Measurements from ENCODE around the gene LRRC72. TPM values are rescaled to one million over a fixed set of nuclear protein-coding genes. Genes with fewer than 3 reads are reported as not detected.

The LRRC72 gene
- polyA plus RNA-seq, 1 donor (not counting 4 experiments of a cell fraction or from before 2014, with no cell fraction given): not detected

DNA sequence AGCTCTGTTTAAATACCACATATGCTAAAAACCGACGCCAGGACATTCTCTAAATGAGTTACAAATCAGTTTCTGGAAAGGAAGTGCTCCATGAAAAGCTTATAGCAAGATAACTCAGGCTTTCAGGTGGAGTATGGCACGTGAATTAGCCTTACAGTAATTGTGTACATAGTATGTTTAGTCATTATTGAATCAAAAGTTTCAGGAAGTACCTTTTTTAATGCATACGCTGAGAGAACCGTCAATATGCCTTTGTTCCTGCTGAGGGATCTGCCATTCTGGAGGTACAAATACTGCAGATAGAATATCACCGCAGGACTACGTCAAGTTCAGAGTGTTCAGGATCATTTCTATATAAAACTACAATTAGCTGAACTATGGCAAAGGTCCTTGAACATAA is 73.2 kb downstream of the LRRC72 start:
- Histone ChIP-seq H3K9me1 (ENCODE audit: control insufficient read depth, extremely low read depth, insufficient read depth, low read length) (no peaks in the 10 kb centered on the region), H3K4me1 (ENCODE audit: control insufficient read depth, extremely low read depth, insufficient read depth, low read length) (no peaks in the 10 kb centered on the region), H3K79me2 (ENCODE audit: control insufficient read depth, insufficient read depth, low read length) (no peaks in the 10 kb centered on the region), H3K9ac (ENCODE audit: control insufficient read depth, extremely low read depth, insufficient read depth, low read length) (no peak overlapping the region), H3K4me3 (ENCODE audit: control insufficient read depth in 2 of 3, extremely low read depth in 1 of 3, insufficient read depth in 2 of 3, low read depth in 1 of 3, low read length in 3 of 3) (no peak overlapping the region), H3K4me2 (ENCODE audit: control insufficient read depth, extremely low read depth, insufficient read depth, low read depth, low read length) (no peak overlapping the region), H2AFZ (ENCODE audit: control insufficient read depth, low read length) (no peak overlapping the region), H3K27me3 (ENCODE audit: control insufficient read depth, extremely low read depth, insufficient read depth, low read length) (no peaks in the 10 kb centered on the region), H3K27ac (ENCODE audit: control insufficient read depth, insufficient read depth, low read length) (no peak overlapping the region), H3K36me3 (ENCODE audit: control insufficient read depth in 2 of 2, extremely low read depth in 1 of 2, insufficient read depth in 2 of 2, low read length in 2 of 2) (peaks cover 0 to 6% of the 10 kb centered on the region in 2 experiments), H4K20me1 (ENCODE audit: control insufficient read depth, extremely low read depth, insufficient read depth, low read length) (no peaks in the 10 kb centered on the region), H3K9me3 (ENCODE audit: control insufficient read depth, low read depth, low read length) (no peaks in the 10 kb centered on the region)
- dilution Hi-C loops (cut with MboI; ENCODE audit: extremely low pct_ligation_motif_present, low sequenced_read_pairs): no loop called here
- DNase-seq (ENCODE audit: low read depth, low spot score) (no peak), FAIRE-seq (no peak)
- no peak for TF ChIP-seq EZH2 (IDR thresholded peaks at IDR 0.05; ENCODE audit: low read length)
- TF ChIP-seq, protein P1, sequence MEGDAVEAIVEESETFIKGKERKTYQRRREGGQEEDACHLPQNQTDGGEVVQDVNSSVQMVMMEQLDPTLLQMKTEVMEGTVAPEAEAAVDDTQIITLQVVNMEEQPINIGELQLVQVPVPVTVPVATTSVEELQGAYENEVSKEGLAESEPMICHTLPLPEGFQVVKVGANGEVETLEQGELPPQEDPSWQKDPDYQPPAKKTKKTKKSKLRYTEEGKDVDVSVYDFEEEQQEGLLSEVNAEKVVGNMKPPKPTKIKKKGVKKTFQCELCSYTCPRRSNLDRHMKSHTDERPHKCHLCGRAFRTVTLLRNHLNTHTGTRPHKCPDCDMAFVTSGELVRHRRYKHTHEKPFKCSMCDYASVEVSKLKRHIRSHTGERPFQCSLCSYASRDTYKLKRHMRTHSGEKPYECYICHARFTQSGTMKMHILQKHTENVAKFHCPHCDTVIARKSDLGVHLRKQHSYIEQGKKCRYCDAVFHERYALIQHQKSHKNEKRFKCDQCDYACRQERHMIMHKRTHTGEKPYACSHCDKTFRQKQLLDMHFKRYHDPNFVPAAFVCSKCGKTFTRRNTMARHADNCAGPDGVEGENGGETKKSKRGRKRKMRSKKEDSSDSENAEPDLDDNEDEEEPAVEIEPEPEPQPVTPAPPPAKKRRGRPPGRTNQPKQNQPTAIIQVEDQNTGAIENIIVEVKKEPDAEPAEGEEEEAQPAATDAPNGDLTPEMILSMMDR (optimal IDR thresholded peaks at IDR 0.05 in 1 of 3, IDR thresholded peaks at IDR 0.05 in 1 of 3, conservative IDR thresholded peaks at IDR 0.05 in 1 of 3; ENCODE audit: extremely low read depth in 1 of 3, insufficient read depth in 2 of 3, low read length in 3 of 3): no peak

DNA sequence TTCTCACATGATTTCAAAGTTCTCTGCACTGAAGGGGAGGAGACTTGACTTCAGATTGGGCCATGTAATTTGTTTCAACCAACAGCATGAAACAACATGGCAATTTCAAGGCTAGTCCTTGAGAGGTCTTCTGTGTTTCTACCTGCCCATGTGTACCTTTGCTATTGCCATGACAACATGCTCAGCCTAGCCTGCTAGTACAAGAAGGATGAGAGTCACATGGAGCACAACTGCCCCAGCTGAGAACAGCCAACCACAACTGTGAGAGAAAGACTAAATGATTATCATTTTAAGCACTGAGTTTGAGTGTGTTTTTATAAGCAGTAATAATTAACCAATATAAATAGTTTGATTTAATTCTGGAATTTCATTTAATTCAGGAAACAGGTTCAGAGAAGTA is 77.0 kb downstream of the LRRC72 start:
- Histone ChIP-seq H3K4me3 (ENCODE audit: control insufficient read depth in 2 of 3, extremely low read depth in 1 of 3, insufficient read depth in 2 of 3, low read depth in 1 of 3, low read length in 3 of 3) (no peak overlapping the region), H3K4me2 (ENCODE audit: control insufficient read depth, extremely low read depth, insufficient read depth, low read depth, low read length) (no peak overlapping the region), H4K20me1 (ENCODE audit: control insufficient read depth, extremely low read depth, insufficient read depth, low read length) (no peaks in the 10 kb centered on the region), H3K36me3 (ENCODE audit: control insufficient read depth in 2 of 2, extremely low read depth in 1 of 2, insufficient read depth in 2 of 2, low read length in 2 of 2) (peaks cover 0 to 8% of the 10 kb centered on the region in 2 experiments), H3K9me3 (ENCODE audit: control insufficient read depth, low read depth, low read length) (no peaks in the 10 kb centered on the region), H3K27me3 (ENCODE audit: control insufficient read depth, extremely low read depth, insufficient read depth, low read length) (no peaks in the 10 kb centered on the region), H3K9ac (ENCODE audit: control insufficient read depth, extremely low read depth, insufficient read depth, low read length) (no peak overlapping the region), H3K79me2 (ENCODE audit: control insufficient read depth, insufficient read depth, low read length) (no peaks in the 10 kb centered on the region), H3K4me1 (ENCODE audit: control insufficient read depth, extremely low read depth, insufficient read depth, low read length) (no peaks in the 10 kb centered on the region), H3K27ac (ENCODE audit: control insufficient read depth, insufficient read depth, low read length) (no peak overlapping the region), H3K9me1 (ENCODE audit: control insufficient read depth, extremely low read depth, insufficient read depth, low read length) (no peaks in the 10 kb centered on the region), H2AFZ (ENCODE audit: control insufficient read depth, low read length) (no peak overlapping the region)
- FAIRE-seq (peak; percentile 46), DNase-seq (ENCODE audit: low read depth, low spot score) (no peak)
- dilution Hi-C loops (cut with MboI; ENCODE audit: extremely low pct_ligation_motif_present, low sequenced_read_pairs): no loop called here
- TF ChIP-seq, protein P1 (optimal IDR thresholded peaks at IDR 0.05 in 1 of 3, IDR thresholded peaks at IDR 0.05 in 1 of 3, conservative IDR thresholded peaks at IDR 0.05 in 1 of 3; ENCODE audit: extremely low read depth in 1 of 3, insufficient read depth in 2 of 3, low read length in 3 of 3): no peak
- no peak for TF ChIP-seq EZH2 (IDR thresholded peaks at IDR 0.05; ENCODE audit: low read length)

Data from keratinocyte (primary cell).